Right lobe of liver (tissue), 4 donors: Measurements from ENCODE around the gene C2CD2L.
"Not testable (repeated sequence)": the region's sequence is repeated elsewhere in the genome, so short reads cannot be mapped to it uniquely, and the experiment has no call there.

Experiments used
- CTCF ChIP-seq, 4 donors: fragments of 200-600 bp in 3 of 4; fragments of 450-650 bp in 1 of 4; IDR thresholded peaks; one replicate each; pipeline versions ENCODE4 v1.5.1 to v1.8.0; 2016 to 2022; ENCODE audit warnings: antibody characterized with exemption in 4 of 4, mild to moderate bottlenecking in 2 of 4
- POLR2A ChIP-seq: fragments of 450-650 bp; IDR thresholded peaks from one replicate; pipeline ENCODE4 v1.6.1; 2017; ENCODE audit warnings: antibody characterized with exemption, mild to moderate bottlenecking
- donor health status: DM: no; HTN: no; CAD: no.
- donor health status: DM: no; HTN: no; CAD: no.
- donor health status: DM: no; HTN: yes; CAD: no.

GRCh38 chr11:119059128-119059527 lies 48.0 kb upstream of the C2CD2L start:
- not testable (repeated sequence) for TF ChIP-seq CTCF (IDR thresholded peaks at IDR 0.05); POLR2A
